ENCODE measurements around the gene MAML3.

MAML3 gene

GRCh38 chr4:139922406-139923024 is 231.5 kb downstream of the MAML3 start:
- no peak for DNase-seq (ENCODE audit: low read depth)
- H3K4me3 ChIP-seq (ENCODE audit: low read depth, low read length) = no peak overlapping the region
- no peak for TF ChIP-seq CTCF (IDR thresholded peaks at IDR 0.05; ENCODE audit: low read depth, low read length, missing control alignments)

DNA sequence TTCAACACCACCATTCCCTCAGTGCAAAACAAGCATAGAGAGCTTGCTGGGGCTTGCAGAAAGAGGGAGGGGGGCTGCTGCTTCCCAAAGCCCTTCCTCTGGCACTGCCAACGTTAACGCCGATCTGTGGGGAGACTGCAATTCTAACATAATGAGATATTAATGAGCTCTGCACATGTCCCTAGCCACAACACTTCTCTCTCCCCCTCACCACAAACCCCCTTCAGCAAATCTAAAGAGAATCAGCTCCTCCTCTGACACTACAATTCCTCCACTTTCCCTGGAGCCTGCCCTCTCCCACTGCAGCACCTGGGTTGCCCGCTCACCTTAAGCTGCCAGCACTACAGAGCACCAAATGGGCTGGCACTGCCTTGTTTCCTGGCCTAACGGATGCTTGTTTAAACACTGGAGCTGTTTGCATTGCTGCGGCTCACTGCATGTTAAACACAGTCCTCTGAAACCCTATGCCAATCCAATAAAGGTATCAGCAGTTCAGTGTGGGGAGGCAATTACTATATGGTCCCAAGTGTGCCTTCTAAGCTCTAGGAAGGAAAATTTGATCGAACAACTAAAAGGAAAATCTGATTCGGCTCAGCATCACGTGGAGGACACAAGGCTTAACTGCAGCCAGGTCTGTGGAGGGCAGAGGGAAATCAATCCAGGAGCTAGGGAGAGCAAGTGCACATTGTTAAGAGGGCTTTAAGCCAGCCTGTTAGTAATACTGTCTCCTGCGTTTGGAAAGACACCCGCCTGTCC is 232.4 kb downstream of the MAML3 start:
- no peak overlapping the region for H3K4me3 ChIP-seq (ENCODE audit: low read depth, low read length)

GRCh38 chr4:139920486-139921002 is 233.4 kb downstream of the MAML3 start:
- no peak for TF ChIP-seq CTCF (IDR thresholded peaks at IDR 0.05; ENCODE audit: low read depth, low read length, missing control alignments)
- H3K4me3 ChIP-seq (ENCODE audit: low read depth, low read length) = no peak overlapping the region
- DNase-seq (ENCODE audit: low read depth) = no peak

More for the DNA sequence above, 232.4 kb downstream of the MAML3 start:
- DNase-seq (ENCODE audit: low read depth) = no peak
- TF ChIP-seq CTCF (IDR thresholded peaks at IDR 0.05; ENCODE audit: low read depth, low read length, missing control alignments) = no peak

DNA sequence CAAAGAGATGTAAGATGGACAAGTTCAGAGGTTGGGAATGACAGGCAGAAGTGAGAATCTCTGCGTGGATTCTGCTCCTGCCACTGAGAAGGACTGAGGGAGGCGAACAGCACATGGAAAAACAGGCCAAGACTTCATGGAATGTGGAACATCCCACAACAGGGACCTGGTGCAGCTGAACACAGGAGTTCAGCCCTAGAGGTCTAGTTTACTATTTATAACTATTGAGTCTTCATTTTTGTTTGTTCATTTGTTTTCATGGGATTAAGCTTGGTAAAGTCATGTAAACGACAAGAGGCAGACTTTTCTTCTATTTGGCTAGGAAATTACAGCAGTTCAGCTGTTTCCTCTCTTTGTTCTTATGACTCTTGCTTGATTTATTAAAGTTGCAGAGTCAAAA is 234.5 kb downstream of the MAML3 start:
- no peak for TF ChIP-seq CTCF (IDR thresholded peaks at IDR 0.05; ENCODE audit: low read depth, low read length, missing control alignments)
- no peak for DNase-seq (ENCODE audit: low read depth)

DNA sequence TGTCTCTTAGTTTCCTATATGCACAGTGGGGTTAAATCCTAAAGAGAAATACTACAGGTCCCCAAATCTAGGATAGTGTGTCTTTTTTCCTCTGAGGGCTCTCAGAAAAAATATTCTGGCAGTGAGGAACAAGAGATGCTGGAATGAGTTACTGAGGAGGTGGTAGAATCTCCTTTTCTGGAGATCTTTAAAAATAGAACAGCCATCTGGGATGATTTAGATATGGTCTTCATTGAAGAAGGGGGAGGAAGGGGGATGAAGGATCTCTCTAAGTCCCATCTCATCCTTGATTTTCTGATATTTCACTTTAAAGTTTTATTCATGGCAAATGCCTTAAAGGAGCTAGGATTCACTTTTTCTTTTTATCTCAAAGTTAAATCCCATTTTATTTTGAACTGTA is 235.0 kb downstream of the MAML3 start:
- no peak for TF ChIP-seq CTCF (IDR thresholded peaks at IDR 0.05; ENCODE audit: low read depth, low read length, missing control alignments)
- DNase-seq (ENCODE audit: low read depth) = no peak
- no peak overlapping the region for H3K4me3 ChIP-seq (ENCODE audit: low read depth, low read length)

More for the DNA sequence above, 234.5 kb downstream of the MAML3 start:
- H3K4me3 ChIP-seq (ENCODE audit: low read depth, low read length) = no peak overlapping the region

DNA sequence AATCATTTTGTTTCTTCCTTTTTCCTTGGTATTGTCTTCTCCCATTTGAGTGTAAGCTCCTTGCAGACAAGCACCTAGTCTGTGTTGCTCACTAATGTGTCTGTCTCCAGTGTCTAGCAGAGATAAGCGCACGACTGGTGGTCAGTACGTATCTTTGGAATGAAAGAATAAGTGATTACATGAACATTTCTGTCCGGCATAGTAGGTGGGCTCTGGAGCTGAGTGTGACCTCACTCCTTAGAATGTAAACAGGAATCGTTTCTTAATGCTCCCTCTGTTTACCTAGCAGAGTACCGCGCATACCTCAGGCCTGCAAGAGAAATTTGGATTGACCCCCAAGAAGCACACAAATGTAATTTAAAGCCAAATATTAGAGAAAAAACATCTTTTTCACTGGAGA is 235.4 kb downstream of the MAML3 start:
- no peak for TF ChIP-seq CTCF (IDR thresholded peaks at IDR 0.05; ENCODE audit: low read depth, low read length, missing control alignments)
- H3K4me3 ChIP-seq (ENCODE audit: low read depth, low read length) = no peak overlapping the region
- no peak for DNase-seq (ENCODE audit: low read depth)
